SK-N-SH (cell line): ENCODE data around the gene FPR2. TPM values are rescaled to one million over a fixed set of nuclear protein-coding genes. Genes with fewer than 3 reads are reported as not detected.

Experiments
- CTCF ChIA-PET: fragments of 300-600, 350-600 bp; formaldehyde crosslinking; extraction: SDS; loops from one replicate; lab custom pipeline; 2021; lab: Yijun Ruan, JAX
- POLR2A ChIA-PET: fragments of 350-600 bp; sonication (Branson Sonifier 250); formaldehyde crosslinking; extraction: SDS; loops from one replicate; lab custom pipeline; 2020; ENCODE audit warnings: antibody characterized with exemption, inconsistent platforms; lab: Yijun Ruan, JAX
- DNase-seq: peaks from one replicate; pipeline ENCODE4 v3.0.0; 2012
- H2AFZ ChIP-seq: fragments of 200-600 bp; sonication (generic); 2 replicates; pipeline ENCODE4 v1.8.1; 2016; ENCODE audit warnings: antibody characterized with exemption, mild to moderate bottlenecking, low read depth
- H3F3A ChIP-seq: fragments of 200-600 bp; sonication (generic); replicated peaks from 2 replicates; pipeline ENCODE3; 2016; ENCODE audit warnings: antibody characterized with exemption, mild to moderate bottlenecking; ENCODE audit not compliant: insufficient read depth
- H3K27ac ChIP-seq, 2 experiments: fragments of 200-500 bp in 1 of 2; fragments of 200-600 bp in 1 of 2; sonication (Bioruptor generic) in 1 of 2; sonication (generic), shearing (Covaris generic) in 1 of 2; 2 replicates each; pipeline versions ENCODE4 v1.5.1 to v1.6.1; 2014 to 2016; ENCODE audit warnings: low read depth in 2 of 2, inconsistent platforms in 1 of 2, low read length in 1 of 2, mild to moderate bottlenecking in 1 of 2, mixed read lengths in 1 of 2
- H3K27me3 ChIP-seq: fragments of 200-600 bp; sonication (generic), shearing (Covaris generic); 2 replicates; pipeline ENCODE4 v1.6.1; 2016; ENCODE audit warnings: mixed run types; ENCODE audit not compliant: insufficient read depth
- H3K36me3 ChIP-seq, 2 experiments: fragments of 200-500 bp in 1 of 2; fragments of 200-600 bp in 1 of 2; sonication (Bioruptor generic) in 1 of 2; sonication (generic) in 1 of 2; replicated peaks in 1 of 2; 2 replicates each; pipeline versions ENCODE3 to v1.5.1; 2014 to 2016; ENCODE audit warnings: low read length in 1 of 2, mild to moderate bottlenecking in 1 of 2; ENCODE audit not compliant: insufficient read depth in 2 of 2, control insufficient read depth in 1 of 2
- H3K4me1 ChIP-seq, 2 experiments: fragments of 200-500 bp in 1 of 2; fragments of 200-600 bp in 1 of 2; sonication (Bioruptor generic) in 1 of 2; sonication (generic), shearing (Covaris generic) in 1 of 2; 2 replicates each; pipeline versions ENCODE4 v1.5.1 to v1.6.1; 2014 to 2016; ENCODE audit warnings: low read depth in 1 of 2, low read length in 1 of 2, mixed run types in 1 of 2; ENCODE audit not compliant: insufficient read depth in 2 of 2, control insufficient read depth in 1 of 2
- H3K4me2 ChIP-seq: fragments of 200-600 bp; sonication (generic), shearing (Covaris generic); 2 replicates; pipeline ENCODE4 v1.6.1; 2017; ENCODE audit warnings: mixed run types
- H3K4me3 ChIP-seq, 2 experiments: fragments of 200-500 bp in 1 of 2; fragments of 200-600 bp in 1 of 2; sonication (Bioruptor generic) in 1 of 2; sonication (generic), shearing (Covaris generic) in 1 of 2; 2 replicates each; pipeline versions ENCODE4 v1.5.1 to v1.8.1; 2014 to 2016; ENCODE audit warnings: low read depth in 2 of 2, inconsistent platforms in 1 of 2, low read length in 1 of 2, mild to moderate bottlenecking in 1 of 2, mixed read lengths in 1 of 2, moderate library complexity in 1 of 2
- H3K79me2 ChIP-seq: fragments of 200-600 bp; sonication (generic); 2 replicates; pipeline ENCODE4 v1.8.1; 2017; ENCODE audit warnings: mild to moderate bottlenecking; ENCODE audit not compliant: insufficient read depth
- H3K9ac ChIP-seq: fragments of 200-600 bp; sonication (generic); 2 replicates; pipeline ENCODE4 v1.6.1; 2017; ENCODE audit warnings: mixed run types
- H3K9me2 ChIP-seq: fragments of 200-600 bp; sonication (generic); 2 replicates; pipeline ENCODE4 v1.6.1; 2017; ENCODE audit warnings: mixed run types
- H3K9me3 ChIP-seq: fragments of 200-600 bp; sonication (generic); 2 replicates; pipeline ENCODE4 v1.6.1; 2017; ENCODE audit warnings: mixed run types, mild to moderate bottlenecking, moderate library complexity
- H4K20me1 ChIP-seq: fragments of 200-600 bp; sonication (generic); 2 replicates; pipeline ENCODE4 v1.6.1; 2017; ENCODE audit warnings: mild to moderate bottlenecking, mixed run types; ENCODE audit not compliant: insufficient read depth
- EZH2phosphoT487 ChIP-seq: fragments of 200-600 bp; sonication (generic); IDR thresholded peaks from 2 replicates; pipeline ENCODE4 v1.6.1; 2017; ENCODE audit warnings: low read depth, mixed run types, mild to moderate bottlenecking, antibody characterized with exemption, moderate library complexity, borderline replicate concordance
- GATA2 ChIP-seq: sonication (generic); formaldehyde crosslinking; IDR thresholded peaks from 2 replicates; pipeline ENCODE4 v1.5.0; 2020; ENCODE audit warnings: mild to moderate bottlenecking, missing genetic modification reagents
- MXI1 ChIP-seq: IDR thresholded peaks from 2 replicates; pipeline ENCODE4 v1.6.1; 2012; ENCODE audit warnings: mild to moderate bottlenecking, low read depth, low read length, improper control_type of control experiment
- NRF1 ChIP-seq: IDR thresholded peaks from 2 replicates; pipeline ENCODE4 v1.6.1; 2012; ENCODE audit warnings: low read depth, mild to moderate bottlenecking, low read length
- POLR2AphosphoS5 ChIP-seq: IDR thresholded peaks from 2 replicates; pipeline ENCODE4 v1.6.1; 2012; ENCODE audit warnings: low read depth, low read length
- RAD21 ChIP-seq: IDR thresholded peaks from 2 replicates; pipeline ENCODE4 v1.6.1; 2012; ENCODE audit warnings: mild to moderate bottlenecking, low read length
- TAF1 ChIP-seq: IDR thresholded peaks from 2 replicates; pipeline ENCODE4 v1.6.1; 2012; ENCODE audit warnings: low read depth, mild to moderate bottlenecking, low read length, moderate library complexity, borderline replicate concordance
- WGBS: methylation state at CpG from one replicate; pipeline ENCODE4 v1.1.6; 2017; ENCODE audit warnings: low lambda C conversion rate; 5-methylcytosine and 5-hydroxymethylcytosine counted together
- polyA plus RNA-seq, 3 experiments: library from polyadenylated mRNA; depleted of rRNA; stranded (reverse); fragments of >200 nt; gene quantifications; 2 replicates each; pipeline ENCODE4 v1.2.3, GENCODE V29; 2012
- TF ChIP-seq, protein P1 (sequence below): fragments of 200-600 bp; sonication (generic); IDR thresholded peaks from 2 replicates; pipeline ENCODE4 v1.6.1; 2017; ENCODE audit warnings: antibody characterized with exemption, mild to moderate bottlenecking, moderate library complexity

Gene FPR2
- polyA plus RNA-seq, 1 of the 3 experiments (the other 2 are of a cell fraction) = not detected

DNA sequence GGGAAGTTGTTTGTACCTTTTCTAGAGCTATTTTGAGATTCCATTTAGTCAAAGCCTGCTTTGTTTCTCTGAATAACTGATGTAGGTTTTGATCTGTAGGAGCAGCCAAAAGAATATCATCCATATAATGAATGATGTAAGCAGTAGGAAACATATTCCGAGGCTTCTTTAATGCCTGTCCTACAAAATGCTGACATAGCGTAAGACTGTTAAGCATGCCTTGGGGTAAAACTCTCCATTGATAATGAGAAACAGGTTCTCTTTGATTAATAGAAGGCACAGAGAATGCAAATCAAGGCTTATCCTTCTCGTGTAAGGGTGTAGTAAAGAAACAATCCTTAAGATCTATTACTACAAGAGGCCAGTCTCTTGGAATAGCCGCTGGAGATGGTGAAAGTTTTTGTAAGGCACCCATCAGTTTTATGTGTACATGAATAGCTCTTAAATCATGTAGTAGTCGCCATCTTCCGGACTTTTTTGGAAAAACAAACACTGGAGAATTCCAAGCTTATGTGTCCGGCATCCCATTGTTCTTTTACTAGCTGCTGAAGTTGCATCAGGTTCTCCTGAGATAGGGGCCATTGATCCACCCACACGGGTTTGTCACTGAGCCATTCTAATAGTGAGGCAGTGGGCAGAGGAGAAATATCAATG lies 47.5 kb downstream of the FPR2 start:
- 20% methylated on average over 8 of the region's 8 CpGs for WGBS
- Histone ChIP-seq H3K36me3 (no peaks in the 10 kb centered on the region), H3K4me3 (no peak overlapping the region), H3K9me3 (no peaks in the 10 kb centered on the region), H3F3A (peaks cover 28% of the 10 kb centered on the region), H3K4me1 (peaks cover 0 to 39% of the 10 kb centered on the region in 2 experiments; a peak in 2 of 4 replicates), H3K79me2 (no peaks in the 10 kb centered on the region), H3K9ac (peak overlapping the region; percentile 29; the same call in 1 of the 2 replicates), H3K27ac (peak overlapping the region in 1 of 2 experiments; percentile 57; a peak in 2 of 4 replicates), H4K20me1 (no peaks in the 10 kb centered on the region), H3K27me3 (no peaks in the 10 kb centered on the region), H3K4me2 (peak overlapping the region; percentile 12; the same call in 1 of the 2 replicates), H3K9me2 (no peaks in the 10 kb centered on the region), H2AFZ (peak overlapping the region; percentile 19; the same call in 1 of the 2 replicates)
- CTCF ChIA-PET = interaction anchor here (0.8 to 2.9 kb wide), 7 partner anchors 8 to 130 kb away, joined by 3 to 11 read pairs (median 5); no protein-coding TSS in a partner anchor
- TF ChIP-seq, protein P1, sequence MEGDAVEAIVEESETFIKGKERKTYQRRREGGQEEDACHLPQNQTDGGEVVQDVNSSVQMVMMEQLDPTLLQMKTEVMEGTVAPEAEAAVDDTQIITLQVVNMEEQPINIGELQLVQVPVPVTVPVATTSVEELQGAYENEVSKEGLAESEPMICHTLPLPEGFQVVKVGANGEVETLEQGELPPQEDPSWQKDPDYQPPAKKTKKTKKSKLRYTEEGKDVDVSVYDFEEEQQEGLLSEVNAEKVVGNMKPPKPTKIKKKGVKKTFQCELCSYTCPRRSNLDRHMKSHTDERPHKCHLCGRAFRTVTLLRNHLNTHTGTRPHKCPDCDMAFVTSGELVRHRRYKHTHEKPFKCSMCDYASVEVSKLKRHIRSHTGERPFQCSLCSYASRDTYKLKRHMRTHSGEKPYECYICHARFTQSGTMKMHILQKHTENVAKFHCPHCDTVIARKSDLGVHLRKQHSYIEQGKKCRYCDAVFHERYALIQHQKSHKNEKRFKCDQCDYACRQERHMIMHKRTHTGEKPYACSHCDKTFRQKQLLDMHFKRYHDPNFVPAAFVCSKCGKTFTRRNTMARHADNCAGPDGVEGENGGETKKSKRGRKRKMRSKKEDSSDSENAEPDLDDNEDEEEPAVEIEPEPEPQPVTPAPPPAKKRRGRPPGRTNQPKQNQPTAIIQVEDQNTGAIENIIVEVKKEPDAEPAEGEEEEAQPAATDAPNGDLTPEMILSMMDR = peak; percentile 58
- TF ChIP-seq RAD21 (peak; percentile 45), MXI1 (no peak)
- DNase-seq = peak; percentile 7
- POLR2A ChIA-PET = no interaction called here

DNA sequence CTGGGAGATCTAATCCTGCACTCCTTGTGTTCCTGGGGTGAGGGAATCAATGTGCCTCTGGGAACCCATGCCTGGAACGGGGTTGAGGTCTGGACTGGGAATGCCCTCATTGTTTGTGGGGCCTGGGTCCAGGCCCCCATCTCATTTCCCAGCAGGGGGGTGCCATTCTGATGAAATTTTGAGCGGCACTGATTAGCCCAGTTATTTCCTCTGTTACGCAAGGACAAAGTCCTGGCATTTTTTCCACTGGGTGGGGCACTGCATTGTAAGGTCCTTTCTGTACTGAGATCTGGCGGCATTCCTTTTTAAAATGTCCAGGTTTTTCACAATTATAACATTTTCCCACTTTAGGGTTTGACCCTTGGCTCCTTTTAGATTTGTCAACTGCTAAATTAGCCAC lies 48.8 kb downstream of the FPR2 start:
- Histone ChIP-seq H3K4me2 (no peak overlapping the region), H3K9ac (no peak overlapping the region), H2AFZ (no peak overlapping the region), H3K79me2 (no peaks in the 10 kb centered on the region), H3F3A (peaks cover 23% of the 10 kb centered on the region), H3K36me3 (no peaks in the 10 kb centered on the region), H3K9me3 (no peaks in the 10 kb centered on the region), H3K9me2 (no peaks in the 10 kb centered on the region), H4K20me1 (no peaks in the 10 kb centered on the region), H3K27ac (no peak overlapping the region), H3K4me1 (peaks cover 0 to 39% of the 10 kb centered on the region in 2 experiments; a peak in 2 of 4 replicates), H3K27me3 (no peaks in the 10 kb centered on the region; the same call in 1 of the 2 replicates), H3K4me3 (no peak overlapping the region)
- no peak for TF ChIP-seq NRF1
- no peak for TF ChIP-seq POLR2AphosphoS5
- TF ChIP-seq MXI1 = no peak
- TF ChIP-seq TAF1 = no peak
- no peak for DNase-seq
- ChIA-PET CTCF (interaction anchor here (2.9 kb wide), 1 partner anchor 32 kb away, joined by 11 read pairs; no protein-coding TSS in a partner anchor), POLR2A (no interaction called here)
- 50% methylated on average over 4 of the region's 4 CpGs for WGBS

DNA sequence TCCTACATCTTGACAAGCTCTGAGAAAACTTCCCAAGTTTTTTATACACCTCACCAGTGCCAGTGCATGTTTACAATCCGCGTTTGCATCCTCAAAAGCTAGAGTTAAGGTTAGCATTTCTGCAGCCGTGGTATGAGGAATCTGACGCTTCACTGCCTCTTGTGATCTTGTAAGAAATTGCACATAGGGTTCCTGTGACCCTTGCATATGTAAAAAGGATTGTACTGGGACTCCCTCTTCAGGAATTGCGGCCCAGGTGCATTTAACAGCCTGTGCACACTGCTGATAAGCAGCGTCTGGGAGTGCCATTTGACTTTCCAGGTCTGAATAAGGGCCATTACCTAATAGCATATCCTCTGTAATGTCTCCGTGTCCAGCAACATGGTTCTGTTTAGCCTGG lies 49.2 kb downstream of the FPR2 start:
- no peaks in the 10 kb centered on the region for H3K9me3 ChIP-seq
- WGBS = 3% methylated on average over 7 of the region's 7 CpGs
- no peak overlapping the region for H3K4me3 ChIP-seq
- no peaks in the 10 kb centered on the region for H4K20me1 ChIP-seq
- no peak overlapping the region for H3K4me2 ChIP-seq
- peaks cover 21% of the 10 kb centered on the region for H3F3A ChIP-seq
- H3K9me2 ChIP-seq = no peaks in the 10 kb centered on the region
- no peak for DNase-seq
- POLR2A ChIA-PET = no interaction called here
- no peaks in the 10 kb centered on the region; the same call in 1 of the 2 replicates for H3K27me3 ChIP-seq
- H3K79me2 ChIP-seq = no peaks in the 10 kb centered on the region
- H3K4me1 ChIP-seq = peaks cover 0 to 38% of the 10 kb centered on the region in 2 experiments; a peak in 2 of 4 replicates
- TF ChIP-seq GATA2 (CRISPR knock-in tag) = no peak
- TF ChIP-seq EZH2phosphoT487 = no peak
- TF ChIP-seq, protein P1 = peak; percentile 62
- CTCF ChIA-PET = interaction anchor here (2.9 kb wide), 1 partner anchor 32 kb away, joined by 11 read pairs; no protein-coding TSS in a partner anchor
- H2AFZ ChIP-seq = no peak overlapping the region
- no peaks in the 10 kb centered on the region for H3K36me3 ChIP-seq
- no peak overlapping the region for H3K9ac ChIP-seq
- no peak overlapping the region for H3K27ac ChIP-seq
